ENCODE results near the gene SV2C.
"Not testable (repeated sequence)": the region's sequence is repeated elsewhere in the genome, so short reads cannot be mapped to it uniquely, and the experiment has no call there.

The SV2C gene

GRCh38 chr5:76303921-76304320 lies 220.7 kb downstream of the SV2C start:
- DNase-seq (ENCODE audit: low read depth) = no peak
- no peak for TF ChIP-seq CTCF (IDR thresholded peaks at IDR 0.05; ENCODE audit: control insufficient read depth, insufficient read depth, low read depth, low read length, missing control alignments)
- no peak overlapping the region for H3K4me3 ChIP-seq (ENCODE audit: control insufficient read depth, low read depth, low read length)

GRCh38 chr5:76305269-76305668 lies 222.1 kb downstream of the SV2C start:
- H3K4me3 ChIP-seq (ENCODE audit: control insufficient read depth, low read depth, low read length) = no peak overlapping the region
- DNase-seq (ENCODE audit: low read depth) = no peak
- TF ChIP-seq CTCF (IDR thresholded peaks at IDR 0.05; ENCODE audit: control insufficient read depth, insufficient read depth, low read depth, low read length, missing control alignments) = no peak

- no peak for DNase-seq (ENCODE audit: low read depth)
- no peak overlapping the region for H3K4me3 ChIP-seq (ENCODE audit: control insufficient read depth, low read depth, low read length)
- no peak for TF ChIP-seq CTCF (IDR thresholded peaks at IDR 0.05; ENCODE audit: control insufficient read depth, insufficient read depth, low read depth, low read length, missing control alignments)
Measured at GRCh38 chr5:76305775-76306174, 222.6 kb downstream of the SV2C start.

- no peak overlapping the region for H3K4me3 ChIP-seq (ENCODE audit: control insufficient read depth, low read depth, low read length)
- no peak for DNase-seq (ENCODE audit: low read depth)
- no peak for TF ChIP-seq CTCF (IDR thresholded peaks at IDR 0.05; ENCODE audit: control insufficient read depth, insufficient read depth, low read depth, low read length, missing control alignments)
Measured at GRCh38 chr5:76310208-76310607, 227.0 kb downstream of the SV2C start.

- no peak for TF ChIP-seq CTCF (IDR thresholded peaks at IDR 0.05; ENCODE audit: control insufficient read depth, insufficient read depth, low read depth, low read length, missing control alignments)
- no peak for DNase-seq (ENCODE audit: low read depth)
Measured at GRCh38 chr5:76312783-76313182, 229.6 kb downstream of the SV2C start.

GRCh38 chr5:76314643-76315042 lies 231.5 kb downstream of the SV2C start:
- no peak for TF ChIP-seq CTCF (IDR thresholded peaks at IDR 0.05; ENCODE audit: control insufficient read depth, insufficient read depth, low read depth, low read length, missing control alignments)
- H3K4me3 ChIP-seq (ENCODE audit: control insufficient read depth, low read depth, low read length) = no peak overlapping the region
- no peak for DNase-seq (ENCODE audit: low read depth)

More at GRCh38 chr5:76312783-76313182, 229.6 kb downstream of the SV2C start:
- no peak overlapping the region for H3K4me3 ChIP-seq (ENCODE audit: control insufficient read depth, low read depth, low read length)

- DNase-seq (ENCODE audit: low read depth) = no peak
- TF ChIP-seq CTCF (IDR thresholded peaks at IDR 0.05; ENCODE audit: control insufficient read depth, insufficient read depth, low read depth, low read length, missing control alignments) = no peak
- H3K4me3 ChIP-seq (ENCODE audit: control insufficient read depth, low read depth, low read length) = no peak overlapping the region
Measured at GRCh38 chr5:76319673-76320072, 236.5 kb downstream of the SV2C start.

- not testable (repeated sequence) for H3K4me3 ChIP-seq (ENCODE audit: control insufficient read depth, low read depth, low read length); DNase-seq (ENCODE audit: low read depth)
Measured at GRCh38 chr5:76323494-76323893, 240.3 kb downstream of the SV2C start.
